ENCODE results near the gene PDZRN3. TPM values are rescaled to one million over a fixed set of nuclear protein-coding genes. Genes with fewer than 3 reads are reported as not detected.

PDZRN3 gene
- total RNA-seq, 1 experiment from 2014 or later: not detected

GRCh38 chr3:73352841-73353645 is 271.7 kb downstream of the PDZRN3 start:
- Histone ChIP-seq H3K27me3 (ENCODE audit: insufficient read depth, low read depth) (peaks cover 17% of the 10 kb centered on the region; the same call in 1 of the 2 replicates), H3K4me2 (no peak overlapping the region), H3K4me1 (replicated peaks; ENCODE audit: insufficient read depth) (no peaks in the 10 kb centered on the region), H2AFZ (no peak overlapping the region), H3K36me3 (ENCODE audit: low read depth) (no peaks in the 10 kb centered on the region), H3K9me2 (ENCODE audit: insufficient read depth) (no peaks in the 10 kb centered on the region), H4K20me1 (ENCODE audit: insufficient read depth) (no peaks in the 10 kb centered on the region), H3K4me3 (no peak overlapping the region), H3F3A (ENCODE audit: insufficient read depth, low read depth) (no peaks in the 10 kb centered on the region), H3K79me2 (ENCODE audit: low read depth) (no peaks in the 10 kb centered on the region), H3K27ac (no peak overlapping the region), H3K9me3 (ENCODE audit: insufficient read depth, low read depth) (no peaks in the 10 kb centered on the region)
- POLR2A ChIA-PET (ENCODE audit: unreplicated experiment): no interaction called here
- CTCF ChIA-PET: no interaction called here
- no peak for DNase-seq
- BruUV-seq (replicated peaks): no TSS peak
- intact Hi-C loops (cut with micrococcal nuclease; ENCODE audit: unreplicated experiment): no loop called here
- TF ChIP-seq CTCF (conservative IDR thresholded peaks at IDR 0.05): no peak
- TF ChIP-seq EZH2 (IDR thresholded peaks at IDR 0.05; ENCODE audit: low read depth): no peak

- no peaks in the 10 kb centered on the region for H3K79me2 ChIP-seq (ENCODE audit: low read depth)
- H2AFZ ChIP-seq: no peak overlapping the region
- H3F3A ChIP-seq (ENCODE audit: insufficient read depth, low read depth): no peaks in the 10 kb centered on the region
- no peak overlapping the region for H3K4me2 ChIP-seq
- POLR2A ChIA-PET (ENCODE audit: unreplicated experiment): no interaction called here
- H3K27ac ChIP-seq: no peak overlapping the region
- H3K4me1 ChIP-seq (replicated peaks; ENCODE audit: insufficient read depth): no peaks in the 10 kb centered on the region
- no peaks in the 10 kb centered on the region for H4K20me1 ChIP-seq (ENCODE audit: insufficient read depth)
- intact Hi-C loops (cut with micrococcal nuclease; ENCODE audit: unreplicated experiment): no loop called here
- H3K9me2 ChIP-seq (ENCODE audit: insufficient read depth): no peaks in the 10 kb centered on the region
- H3K27me3 ChIP-seq (ENCODE audit: insufficient read depth, low read depth): peaks cover 21% of the 10 kb centered on the region; the same call in 1 of the 2 replicates
- no peak for DNase-seq
- no peaks in the 10 kb centered on the region for H3K9me3 ChIP-seq (ENCODE audit: insufficient read depth, low read depth)
- BruUV-seq (replicated peaks): no TSS peak
- H3K36me3 ChIP-seq (ENCODE audit: low read depth): no peaks in the 10 kb centered on the region
- no peak for TF ChIP-seq EZH2 (IDR thresholded peaks at IDR 0.05; ENCODE audit: low read depth)
- no peak for TF ChIP-seq CTCF (conservative IDR thresholded peaks at IDR 0.05)
- CTCF ChIA-PET: no interaction called here
- no peak overlapping the region for H3K4me3 ChIP-seq
These were observed 273.2 kb downstream of the PDZRN3 start for GRCh38 chr3:73351423-73352071.

- H3K9me2 ChIP-seq (ENCODE audit: insufficient read depth): no peaks in the 10 kb centered on the region
- ChIA-PET POLR2A (ENCODE audit: unreplicated experiment) (no interaction called here), CTCF (no interaction called here)
- no peak overlapping the region for H3K4me3 ChIP-seq
- H3K36me3 ChIP-seq (ENCODE audit: low read depth): no peaks in the 10 kb centered on the region
- no peak overlapping the region for H3K4me2 ChIP-seq
- TF ChIP-seq EZH2 (IDR thresholded peaks at IDR 0.05; ENCODE audit: low read depth): no peak
- no peak for TF ChIP-seq CTCF (conservative IDR thresholded peaks at IDR 0.05)
- H2AFZ ChIP-seq: no peak overlapping the region
- H3F3A ChIP-seq (ENCODE audit: insufficient read depth, low read depth): no peaks in the 10 kb centered on the region
- no TSS peak for BruUV-seq (replicated peaks)
- no peaks in the 10 kb centered on the region for H3K79me2 ChIP-seq (ENCODE audit: low read depth)
- H3K9me3 ChIP-seq (ENCODE audit: insufficient read depth, low read depth): no peaks in the 10 kb centered on the region
- H3K27me3 ChIP-seq (ENCODE audit: insufficient read depth, low read depth): peaks cover 27% of the 10 kb centered on the region; the same call in 1 of the 2 replicates
- no peaks in the 10 kb centered on the region for H3K4me1 ChIP-seq (replicated peaks; ENCODE audit: insufficient read depth)
- no peak overlapping the region for H3K27ac ChIP-seq
- DNase-seq: no peak
- intact Hi-C loops (cut with micrococcal nuclease; ENCODE audit: unreplicated experiment): no loop called here
- no peaks in the 10 kb centered on the region for H4K20me1 ChIP-seq (ENCODE audit: insufficient read depth)
These were observed 273.7 kb downstream of the PDZRN3 start for GRCh38 chr3:73350996-73351395.

Data from PC-9 (cell line).